Breast epithelium (tissue), 4 donors: ENCODE data around the gene GPC5. TPM values are rescaled to one million over a fixed set of nuclear protein-coding genes. Genes with fewer than 3 reads are reported as not detected.
"Not testable (repeated sequence)": the region's sequence is repeated elsewhere in the genome, so short reads cannot be mapped to it uniquely, and the experiment has no call there.

Source experiments
- DNase-seq, 2 donors: peaks; one replicate each; pipeline ENCODE4 v3.0.0-alpha.2; 2019; ENCODE audit warnings: low spot score in 2 of 2
- H3K27ac ChIP-seq, 2 donors: fragments of 200-600 bp; sonication (generic) in 1 of 2; one replicate each; pipeline ENCODE4 v1.5.1; 2016 to 2019; ENCODE audit warnings: mild to moderate bottlenecking in 1 of 2
- H3K27me3 ChIP-seq, 2 donors: fragments of 200-600 bp; sonication (generic) in 1 of 2; one replicate each; pipeline versions ENCODE4 v1.5.1 to v1.6.0; 2017 to 2019; ENCODE audit warnings: control low read depth in 1 of 2, mild to moderate bottlenecking in 1 of 2
- H3K36me3 ChIP-seq: fragments of 200-600 bp; one replicate; pipeline ENCODE4 v1.5.1; 2019
- H3K4me1 ChIP-seq, 2 donors: fragments of 200-600 bp; sonication (generic); one replicate each; pipeline ENCODE4 v1.5.1; 2016 to 2019; ENCODE audit warnings: control low read depth in 1 of 2
- H3K4me3 ChIP-seq, 3 donors: fragments of 200-600 bp; sonication (generic); 1 replicate in 2 of 3; 2 replicates in 1 of 3; pipeline ENCODE4 v1.5.1; 2016 to 2019; ENCODE audit warnings: mild to moderate bottlenecking in 3 of 3, moderate library complexity in 2 of 3
- H3K9me3 ChIP-seq, 2 donors: fragments of 200-600 bp; sonication (generic) in 1 of 2; one replicate each; pipeline ENCODE4 v1.5.1; 2016 to 2019; ENCODE audit warnings: control low read depth in 1 of 2
- POLR2A ChIP-seq: fragments of 450-650 bp; IDR thresholded peaks from one replicate; pipeline ENCODE4 v1.6.1; 2016; ENCODE audit warnings: antibody characterized with exemption, mild to moderate bottlenecking, moderate library complexity
- POLR2AphosphoS5 ChIP-seq, 3 donors: sonication (generic); formaldehyde crosslinking; IDR thresholded peaks; one replicate each; pipeline ENCODE4 v1.6.1; 2017; ENCODE audit warnings: antibody characterized with exemption in 3 of 3
- intact Hi-C: fragments of 100-400 bp; cut with DNase I; formaldehyde crosslinking; loops from one replicate; pipeline ENCODE4 v1.15.1; 2023; ENCODE audit warnings: low total_unique reads
- total RNA-seq, 3 donors: library from RNA; depleted of rRNA; stranded (reverse); fragments of >200 nt; gene quantifications; one replicate each; pipeline ENCODE4 v1.1.0, GENCODE V29; 2016
- TF ChIP-seq, protein P1 (sequence below), 3 donors: fragments of 450-650 bp; IDR thresholded peaks; one replicate each; pipeline ENCODE4 v1.5.1; 2016 to 2017; ENCODE audit warnings: antibody characterized with exemption in 3 of 3, mild to moderate bottlenecking in 3 of 3, moderate library complexity in 3 of 3

The GPC5 gene
- total RNA-seq, 3 donors from 2014 or later = 0.88 to 0.98 TPM; not detected in 1

- TF ChIP-seq POLR2A (no peak), POLR2AphosphoS5 (IDR thresholded peaks at IDR 0.05) (no peak)
- TF ChIP-seq, protein P1, sequence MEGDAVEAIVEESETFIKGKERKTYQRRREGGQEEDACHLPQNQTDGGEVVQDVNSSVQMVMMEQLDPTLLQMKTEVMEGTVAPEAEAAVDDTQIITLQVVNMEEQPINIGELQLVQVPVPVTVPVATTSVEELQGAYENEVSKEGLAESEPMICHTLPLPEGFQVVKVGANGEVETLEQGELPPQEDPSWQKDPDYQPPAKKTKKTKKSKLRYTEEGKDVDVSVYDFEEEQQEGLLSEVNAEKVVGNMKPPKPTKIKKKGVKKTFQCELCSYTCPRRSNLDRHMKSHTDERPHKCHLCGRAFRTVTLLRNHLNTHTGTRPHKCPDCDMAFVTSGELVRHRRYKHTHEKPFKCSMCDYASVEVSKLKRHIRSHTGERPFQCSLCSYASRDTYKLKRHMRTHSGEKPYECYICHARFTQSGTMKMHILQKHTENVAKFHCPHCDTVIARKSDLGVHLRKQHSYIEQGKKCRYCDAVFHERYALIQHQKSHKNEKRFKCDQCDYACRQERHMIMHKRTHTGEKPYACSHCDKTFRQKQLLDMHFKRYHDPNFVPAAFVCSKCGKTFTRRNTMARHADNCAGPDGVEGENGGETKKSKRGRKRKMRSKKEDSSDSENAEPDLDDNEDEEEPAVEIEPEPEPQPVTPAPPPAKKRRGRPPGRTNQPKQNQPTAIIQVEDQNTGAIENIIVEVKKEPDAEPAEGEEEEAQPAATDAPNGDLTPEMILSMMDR (IDR thresholded peaks at IDR 0.05) = no peak
- intact Hi-C loops = no loop called here
- no peaks in the 10 kb centered on the region for H3K9me3 ChIP-seq
- H3K4me1 ChIP-seq = no peaks in the 10 kb centered on the region
- no peak for DNase-seq
- no peak overlapping the region for H3K27ac ChIP-seq
- H3K36me3 ChIP-seq = no peaks in the 10 kb centered on the region
- no peak overlapping the region for H3K4me3 ChIP-seq
- H3K27me3 ChIP-seq = peaks cover 0 to 4% of the 10 kb centered on the region in 2 donors
Observed at GRCh38 chr13:91408971-91409370, 10.6 kb downstream of the GPC5 start.

DNA sequence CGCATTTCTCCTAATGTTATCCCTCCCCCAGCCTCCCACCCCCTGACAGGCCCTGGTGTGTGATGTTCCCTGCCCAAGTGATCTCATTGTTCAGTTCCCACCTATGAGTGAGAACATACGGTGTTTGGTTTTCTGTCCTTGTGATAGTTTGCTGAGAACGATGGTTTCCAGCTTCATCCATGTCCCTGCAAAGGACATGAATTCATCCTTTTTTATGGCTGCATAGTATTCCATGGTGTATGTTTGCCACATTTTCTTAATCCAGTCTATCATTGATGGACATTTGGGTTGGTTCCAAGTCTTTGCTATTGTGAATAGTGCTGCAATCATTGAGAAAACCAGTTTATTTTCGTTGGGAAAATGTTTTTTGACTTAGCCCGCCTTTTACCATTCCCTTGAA is 18.2 kb downstream of the GPC5 start:
- H3K4me3 ChIP-seq, intact Hi-C loops, H3K4me1 ChIP-seq, H3K36me3 ChIP-seq, H3K27ac ChIP-seq, H3K27me3 ChIP-seq, DNase-seq, H3K9me3 ChIP-seq: not testable (repeated sequence)

DNA sequence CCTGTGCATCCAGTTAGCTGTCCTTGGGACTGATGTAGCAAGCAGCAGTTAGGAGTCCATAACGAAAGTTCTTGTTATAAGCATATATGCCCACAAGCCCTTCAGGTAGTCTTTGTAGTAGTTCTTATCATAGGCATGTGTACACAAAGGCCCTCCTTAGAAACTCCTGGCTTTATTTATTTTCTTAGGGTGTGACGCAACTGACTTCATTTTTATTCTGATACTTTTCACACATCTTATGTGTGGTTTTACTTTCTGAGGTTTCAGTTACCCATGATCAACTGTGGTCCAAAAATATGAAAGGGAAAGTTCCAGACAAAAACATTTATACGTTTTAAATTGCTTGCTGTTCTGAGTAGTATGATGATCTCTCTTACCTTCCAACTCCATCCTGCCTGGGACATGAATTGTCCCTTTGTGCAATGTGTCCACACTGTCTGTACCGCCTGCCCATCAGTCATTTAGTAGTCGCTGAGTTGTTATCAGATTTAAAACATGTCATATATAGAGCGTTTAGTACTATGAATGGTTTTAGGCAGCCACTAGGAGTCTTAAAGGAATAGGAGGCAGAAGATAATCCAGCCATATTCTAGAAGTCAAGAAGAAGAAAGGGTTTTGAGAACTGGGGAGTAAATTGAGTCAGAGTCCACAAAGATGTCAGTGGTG is 19.4 kb downstream of the GPC5 start:
- no peak for DNase-seq
- Histone ChIP-seq H3K36me3 (no peaks in the 10 kb centered on the region), H3K9me3 (no peaks in the 10 kb centered on the region), H3K27me3 (no peaks in the 10 kb centered on the region), H3K4me3 (no peak overlapping the region), H3K27ac (no peak overlapping the region), H3K4me1 (no peaks in the 10 kb centered on the region)
- TF ChIP-seq, protein P1 (IDR thresholded peaks at IDR 0.05) = no peak
- intact Hi-C loops = no loop called here

GRCh38 chr13:91426913-91427312 is 28.5 kb downstream of the GPC5 start:
- intact Hi-C loops = no loop called here
- H3K9me3 ChIP-seq = peaks cover 6 to 25% of the 10 kb centered on the region in 2 donors
- H3K36me3 ChIP-seq = no peaks in the 10 kb centered on the region
- no peaks in the 10 kb centered on the region for H3K4me1 ChIP-seq
- TF ChIP-seq, protein P1 (IDR thresholded peaks at IDR 0.05) = no peak
- no peak for TF ChIP-seq POLR2A
- no peak for TF ChIP-seq POLR2AphosphoS5 (IDR thresholded peaks at IDR 0.05)
- H3K27me3 ChIP-seq = no peaks in the 10 kb centered on the region
- H3K27ac ChIP-seq = no peak overlapping the region
- DNase-seq = no peak
- no peak overlapping the region for H3K4me3 ChIP-seq

DNA sequence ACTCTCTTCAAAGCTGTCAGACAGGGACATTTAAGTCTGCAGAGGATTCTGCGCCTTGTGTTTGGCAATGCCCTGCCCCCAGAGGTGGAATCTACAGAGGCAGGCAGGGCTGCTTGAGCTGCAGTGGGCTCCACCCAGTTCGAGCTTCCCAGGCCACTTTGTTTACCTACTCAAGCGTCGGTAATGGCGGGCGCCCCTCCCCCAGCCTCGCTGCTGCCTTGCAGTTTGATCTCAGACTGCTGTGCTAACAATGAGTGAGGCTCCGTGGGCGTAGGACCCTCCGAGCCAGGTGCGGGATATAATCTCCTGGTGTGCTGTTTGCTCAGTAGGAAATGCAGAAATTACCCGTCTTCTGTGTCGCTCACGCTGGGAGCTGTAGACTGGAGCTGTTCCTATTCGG is 40.3 kb downstream of the GPC5 start:
- H3K36me3 ChIP-seq, H3K27me3 ChIP-seq, intact Hi-C loops, H3K4me3 ChIP-seq, H3K27ac ChIP-seq, DNase-seq, H3K9me3 ChIP-seq, H3K4me1 ChIP-seq: not testable (repeated sequence)

GRCh38 chr13:91450913-91451312 is 52.5 kb downstream of the GPC5 start:
- intact Hi-C loops = no loop called here

More at GRCh38 chr13:91450913-91451312, 52.5 kb downstream of the GPC5 start:
- DNase-seq = no peak
- H3K4me1 ChIP-seq = no peaks in the 10 kb centered on the region
- H3K27ac ChIP-seq = no peak overlapping the region
- no peaks in the 10 kb centered on the region for H3K9me3 ChIP-seq
- H3K4me3 ChIP-seq = no peak overlapping the region
- TF ChIP-seq POLR2A (no peak), POLR2AphosphoS5 (IDR thresholded peaks at IDR 0.05) (no peak)
- TF ChIP-seq, protein P1 (IDR thresholded peaks at IDR 0.05) = no peak
- no peaks in the 10 kb centered on the region for H3K27me3 ChIP-seq
- peaks cover 3% of the 10 kb centered on the region for H3K36me3 ChIP-seq
